GM23338 (cell line): ENCODE measurements around the gene STK32C.

Experiments used
- CREB1 ChIP-seq: fragments of 250-450 bp; sonication (Bioruptor Pico); IDR thresholded peaks from 2 replicates; pipeline ENCODE4 v1.5.0; 2020; ENCODE audit warnings: low read depth, mild to moderate bottlenecking, moderate library complexity
- CTCF ChIP-seq, 2 experiments: fragments of 200-600 bp in 1 of 2; sonication (generic) in 1 of 2; conservative IDR thresholded peaks; 2 replicates each; pipeline versions ENCODE4 v1.5.1 to v1.6.1; 2016 to 2017; ENCODE audit warnings: antibody characterized with exemption in 2 of 2, low read depth in 2 of 2, mild to moderate bottlenecking in 2 of 2, moderate library complexity in 1 of 2
- EZH2 ChIP-seq: fragments of 200-600 bp; sonication (generic); IDR thresholded peaks from one replicate; pipeline ENCODE4 v1.8.0; 2017; ENCODE audit warnings: antibody characterized with exemption, mild to moderate bottlenecking, low read depth; ENCODE audit not compliant: unreplicated experiment
- EZH2phosphoT487 ChIP-seq: fragments of 200-600 bp; sonication (generic); IDR thresholded peaks from one replicate; pipeline ENCODE4 v1.8.1; 2018; ENCODE audit warnings: antibody characterized with exemption; ENCODE audit not compliant: unreplicated experiment
- JUNB ChIP-seq: IDR thresholded peaks from one replicate; pipeline ENCODE4 v1.6.1; 2016; ENCODE audit warnings: antibody characterized with exemption; ENCODE audit not compliant: unreplicated experiment
- POLR2AphosphoS5 ChIP-seq: IDR thresholded peaks from 2 replicates; pipeline ENCODE4 v1.6.1; 2016; ENCODE audit warnings: antibody characterized with exemption, low read depth
- REST ChIP-seq: IDR thresholded peaks from one replicate; pipeline ENCODE4 v1.6.1; 2018; ENCODE audit warnings: antibody characterized with exemption; ENCODE audit not compliant: unreplicated experiment

- TF ChIP-seq EZH2 (no peak), EZH2phosphoT487 (no peak), CTCF (conservative IDR thresholded peaks at IDR 0.05; ENCODE audit: low read depth in 2 of 2) (no peak), CREB1 (CRISPR knock-in tag) (no peak), REST (no peak), POLR2AphosphoS5 (no peak), JUNB (no peak)
These were observed 76.1 kb downstream of the STK32C start for GRCh38 chr10:132231656-132232022.
